Hematopoietic multipotent progenitor cell (in vitro differentiated cells): ENCODE measurements around the gene KIF26A. TPM values are rescaled to one million over a fixed set of nuclear protein-coding genes. Genes with fewer than 3 reads are reported as not detected.

Source experiments
- DNase-seq, 3 donors: peaks; one replicate each; pipeline ENCODE4 v3.0.0-alpha.2; 2011 to 2015; ENCODE audit warnings: low read depth in 2 of 3, low spot score in 2 of 3
- total RNA-seq: library from RNA; depleted of rRNA; stranded (reverse); fragments of >200 nt; gene quantifications from one replicate; pipeline ENCODE4 v1.2.3, GENCODE V29; 2012

The KIF26A gene
- total RNA-seq, 1 donor = 0.27 TPM

GRCh38 chr14:104142136-104142945 is 4.0 kb downstream of the KIF26A start:
- no peak for DNase-seq

GRCh38 chr14:104142946-104143470 is 4.6 kb downstream of the KIF26A start:
- no peak for DNase-seq

- DNase-seq = no peak
Observed at GRCh38 chr14:104143521-104144452, 5.4 kb downstream of the KIF26A start.

DNA sequence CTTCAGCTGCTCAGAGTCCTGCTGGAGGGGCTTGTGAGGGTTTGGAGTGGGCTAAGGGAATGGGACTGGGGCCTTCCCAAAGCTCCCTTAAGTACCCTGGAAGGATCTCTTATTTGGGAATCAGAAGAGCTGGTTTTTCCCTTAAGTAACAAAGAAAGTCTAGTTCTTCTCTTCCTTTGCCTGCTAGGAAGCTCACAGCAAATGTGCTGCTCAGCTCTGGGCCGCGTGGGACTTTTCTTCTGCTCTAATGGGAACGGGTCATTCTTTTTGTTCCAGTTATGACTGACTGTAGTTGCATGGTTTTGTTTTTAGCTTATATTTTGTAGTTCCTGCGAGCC is 6.0 kb downstream of the KIF26A start:
- no peak for DNase-seq

- no peak for DNase-seq
Observed at GRCh38 chr14:104144911-104145825, 6.8 kb downstream of the KIF26A start.

DNA sequence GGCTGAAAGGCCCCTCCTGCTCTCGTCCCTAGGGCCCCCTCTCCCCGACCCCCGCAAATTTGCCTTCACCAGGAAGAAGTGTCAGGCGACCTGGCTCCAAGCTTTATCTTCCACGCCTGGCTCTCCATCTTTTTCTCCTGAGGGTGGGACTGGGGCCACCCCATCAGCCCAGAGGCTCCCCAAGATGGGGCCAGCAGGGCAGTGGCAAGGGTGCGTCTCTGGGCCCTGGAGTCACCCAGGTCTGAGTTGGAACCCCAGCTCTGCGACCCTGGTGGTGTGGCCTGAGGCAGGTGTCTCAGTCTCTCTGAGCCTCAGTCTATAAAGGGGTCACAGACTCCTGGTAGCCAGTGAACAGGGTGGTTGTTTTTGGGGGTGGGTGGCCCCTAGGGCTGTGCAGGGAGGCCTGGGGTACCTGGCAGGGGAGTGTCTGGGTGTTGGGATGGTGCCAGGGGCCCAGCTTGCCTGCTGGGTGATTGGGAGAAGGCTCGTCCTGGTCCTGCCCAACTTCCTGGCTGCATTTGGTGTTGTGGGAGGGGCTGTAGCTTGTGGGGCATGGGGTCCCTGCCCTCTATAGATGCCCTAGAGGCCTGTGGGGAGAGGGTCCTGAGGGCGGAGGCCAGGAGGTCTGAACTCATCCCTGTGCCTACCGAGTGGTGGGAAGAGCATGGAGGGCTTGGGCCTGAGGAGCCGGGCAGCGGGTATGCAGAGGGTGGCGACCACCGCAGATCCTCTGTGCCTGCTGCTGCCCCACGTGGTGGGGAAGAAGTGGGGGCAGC is 7.6 kb downstream of the KIF26A start:
- DNase-seq = no peak

- no peak for DNase-seq
Observed at GRCh38 chr14:104146651-104147345, 8.4 kb downstream of the KIF26A start.

GRCh38 chr14:104147346-104148125 is 9.1 kb downstream of the KIF26A start:
- no peak for DNase-seq

DNA sequence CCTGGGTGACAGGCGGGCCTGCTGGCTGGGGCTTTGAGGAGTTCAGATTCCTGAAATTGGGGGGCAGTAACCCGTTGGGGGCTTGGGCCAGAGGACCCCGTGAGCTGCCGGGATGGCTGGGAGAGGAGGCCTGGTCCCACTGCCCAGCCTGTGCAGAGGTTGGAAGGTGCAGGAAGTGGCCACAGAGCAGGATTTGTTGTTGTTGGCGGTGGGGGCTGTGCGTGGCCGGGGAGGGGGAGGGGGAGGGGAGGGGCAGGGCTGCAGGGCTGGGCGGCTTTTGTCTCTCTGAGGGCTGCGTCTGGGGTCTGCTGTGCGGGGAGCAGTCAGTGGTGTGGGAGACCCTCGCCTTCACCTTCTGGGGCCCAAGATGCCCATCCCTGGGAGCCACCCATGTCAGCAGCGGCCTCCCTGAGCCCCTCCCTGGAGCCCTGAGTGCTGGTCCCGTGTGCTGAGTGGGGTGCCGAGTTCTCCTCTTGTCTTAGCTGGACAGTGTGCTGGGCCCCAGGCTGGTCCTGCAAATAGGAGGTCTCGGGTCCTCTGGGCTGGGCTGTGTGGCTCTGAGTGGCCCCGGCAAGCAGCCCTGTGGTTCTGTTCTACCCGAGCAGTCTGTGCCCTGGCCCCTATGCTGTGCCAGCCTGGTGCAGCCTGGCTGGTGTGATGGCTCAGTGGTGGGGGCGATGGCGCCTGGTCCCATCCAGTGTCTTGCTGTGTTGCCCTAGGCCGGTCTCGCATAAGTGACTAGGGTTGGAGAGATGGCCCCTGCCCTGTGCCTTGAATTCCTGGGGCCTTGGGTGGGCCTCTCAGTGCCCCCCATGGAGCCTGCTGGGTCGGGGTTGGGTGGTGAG is 10.3 kb downstream of the KIF26A start:
- no peak for DNase-seq

DNA sequence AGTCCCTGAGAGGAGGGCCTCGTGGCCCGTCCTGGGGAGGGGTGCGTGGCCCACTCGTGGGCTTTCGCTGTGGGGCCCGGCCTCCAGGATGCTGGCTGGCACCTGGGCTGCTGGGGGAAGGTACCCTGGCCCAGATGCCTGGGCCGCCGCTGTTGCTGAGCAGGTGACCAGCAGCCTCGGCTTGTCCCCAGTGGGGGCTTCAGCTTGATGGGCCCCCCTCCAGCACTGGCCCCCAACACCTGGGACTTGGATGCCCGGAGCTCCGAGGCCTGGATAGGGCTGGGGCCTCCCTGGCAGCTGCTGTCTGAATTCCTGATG is 10.8 kb downstream of the KIF26A start:
- DNase-seq = no peak

- peak in 2 of 3 donors; percentile 34 to 56 for DNase-seq
Observed at GRCh38 chr14:104149617-104150135, 11.3 kb downstream of the KIF26A start.

GRCh38 chr14:104150136-104151025 is 12.0 kb downstream of the KIF26A start:
- peak in 2 of 3 donors; percentile 30 to 62 for DNase-seq

GRCh38 chr14:104151026-104151381 is 12.6 kb downstream of the KIF26A start:
- no peak for DNase-seq

- DNase-seq = no peak
Observed at GRCh38 chr14:104151566-104152245, 13.3 kb downstream of the KIF26A start.

DNA sequence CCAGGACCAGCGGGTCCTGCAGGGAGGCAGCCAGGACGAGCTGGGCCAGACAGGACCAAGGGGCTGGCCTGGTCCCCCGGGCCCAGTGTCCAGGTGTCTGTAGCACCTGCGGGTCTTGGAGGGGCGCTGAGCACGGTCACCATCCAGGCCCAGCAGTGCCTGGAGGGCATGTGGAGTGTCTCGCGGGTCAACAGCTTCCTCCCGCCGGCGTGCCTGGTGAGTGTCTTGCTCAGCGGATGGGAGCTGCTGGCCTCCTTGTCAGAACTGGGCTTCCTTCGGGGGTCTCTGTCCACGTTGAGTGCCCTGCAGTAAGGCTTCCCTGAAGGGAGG is 13.8 kb downstream of the KIF26A start:
- DNase-seq = no peak
